HepG2 (cell line): ENCODE results near the gene CEP83.

Experiments
- KMT2B ChIP-seq: IDR thresholded peaks from 2 replicates; pipeline ENCODE4 v1.6.1; 2016; ENCODE audit warnings: missing genetic modification reagents, missing compliant biosample characterization
- PHB2 ChIP-seq: fragments of 450-650 bp; IDR thresholded peaks from 2 replicates; pipeline ENCODE4 v1.6.1; 2018; ENCODE audit not compliant: partially characterized antibody
- POLR2A ChIP-seq, 2 experiments: IDR thresholded peaks; 2 replicates each; pipeline ENCODE4 v1.6.1; 2011; ENCODE audit warnings: low read depth in 2 of 2, low read length in 2 of 2, mild to moderate bottlenecking in 1 of 2, moderate library complexity in 1 of 2; ENCODE audit not compliant: insufficient read depth in 1 of 2
- POLR2AphosphoS5 ChIP-seq: IDR thresholded peaks from 2 replicates; pipeline ENCODE4 v1.6.1; 2012; ENCODE audit warnings: low read depth, low read length
- RBM22 ChIP-seq: fragments of 200-400 bp; formaldehyde crosslinking; optimal IDR thresholded peaks from 2 replicates; pipeline ENCODE3; 2017; ENCODE audit warnings: mild to moderate bottlenecking, low read length, moderate library complexity
- SCMH1 ChIP-seq: sonication (generic); formaldehyde crosslinking; IDR thresholded peaks from 2 replicates; pipeline ENCODE4 v1.9.0; 2021; ENCODE audit warnings: missing genetic modification reagents, mild to moderate bottlenecking, borderline replicate concordance
- SMAD9 ChIP-seq: sonication (generic); formaldehyde crosslinking; IDR thresholded peaks from 2 replicates; pipeline ENCODE4 v1.5.1; 2020; ENCODE audit warnings: mild to moderate bottlenecking, missing genetic modification reagents
- TAF1 ChIP-seq: sonication (generic); formaldehyde crosslinking; IDR thresholded peaks from 2 replicates; pipeline ENCODE4 v1.4.0; 2020; ENCODE audit warnings: missing genetic modification reagents
- YY1 ChIP-seq: IDR thresholded peaks from 2 replicates; pipeline ENCODE4 v1.6.1; 2011; ENCODE audit warnings: low read length, low read depth, moderate library complexity, mild to moderate bottlenecking; ENCODE audit not compliant: insufficient read depth, insufficient replicate concordance
- ZFP36 ChIP-seq: fragments of 150-350 bp; IDR thresholded peaks from 2 replicates; pipeline ENCODE4 v1.6.1; 2018; ENCODE audit warnings: borderline replicate concordance, low read length, low read depth; ENCODE audit not compliant: partially characterized antibody
- TF ChIP-seq, protein P1 (sequence below): sonication (generic); formaldehyde crosslinking; IDR thresholded peaks from 2 replicates; pipeline ENCODE4 v1.5.0; 2020; ENCODE audit warnings: mild to moderate bottlenecking, missing genetic modification reagents, moderate library complexity
- TF ChIP-seq, protein P2 (sequence below): sonication (generic); formaldehyde crosslinking; IDR thresholded peaks from 2 replicates; pipeline ENCODE4 v1.5.1; 2020; ENCODE audit warnings: mild to moderate bottlenecking, missing genetic modification reagents, borderline replicate concordance
- TF ChIP-seq, protein P3 (sequence below): IDR thresholded peaks from 2 replicates; pipeline ENCODE4 v1.6.1; 2016; ENCODE audit warnings: missing compliant biosample characterization, missing genetic modification reagents, borderline replicate concordance

DNA sequence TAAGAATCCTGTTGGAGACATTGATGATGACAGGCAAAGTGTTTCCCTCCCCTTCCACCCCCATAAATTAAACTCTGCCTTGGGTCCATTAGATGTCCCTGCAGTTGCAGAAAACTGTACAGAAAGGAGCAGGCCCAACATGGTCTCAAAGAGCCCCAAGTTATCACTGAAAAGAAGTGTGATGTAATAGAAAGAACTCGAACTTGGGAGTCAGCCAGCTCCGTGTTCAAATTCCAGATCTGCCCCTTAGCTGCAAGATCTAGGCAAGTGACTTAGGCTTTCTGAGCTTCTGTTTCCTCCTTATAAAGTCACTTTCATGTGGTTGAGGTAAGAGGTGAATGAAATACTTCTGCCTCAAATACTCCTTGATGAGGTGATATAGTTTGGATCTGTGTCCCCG is 49.6 kb upstream of the CEP83 start:
- TF ChIP-seq, protein P1, sequence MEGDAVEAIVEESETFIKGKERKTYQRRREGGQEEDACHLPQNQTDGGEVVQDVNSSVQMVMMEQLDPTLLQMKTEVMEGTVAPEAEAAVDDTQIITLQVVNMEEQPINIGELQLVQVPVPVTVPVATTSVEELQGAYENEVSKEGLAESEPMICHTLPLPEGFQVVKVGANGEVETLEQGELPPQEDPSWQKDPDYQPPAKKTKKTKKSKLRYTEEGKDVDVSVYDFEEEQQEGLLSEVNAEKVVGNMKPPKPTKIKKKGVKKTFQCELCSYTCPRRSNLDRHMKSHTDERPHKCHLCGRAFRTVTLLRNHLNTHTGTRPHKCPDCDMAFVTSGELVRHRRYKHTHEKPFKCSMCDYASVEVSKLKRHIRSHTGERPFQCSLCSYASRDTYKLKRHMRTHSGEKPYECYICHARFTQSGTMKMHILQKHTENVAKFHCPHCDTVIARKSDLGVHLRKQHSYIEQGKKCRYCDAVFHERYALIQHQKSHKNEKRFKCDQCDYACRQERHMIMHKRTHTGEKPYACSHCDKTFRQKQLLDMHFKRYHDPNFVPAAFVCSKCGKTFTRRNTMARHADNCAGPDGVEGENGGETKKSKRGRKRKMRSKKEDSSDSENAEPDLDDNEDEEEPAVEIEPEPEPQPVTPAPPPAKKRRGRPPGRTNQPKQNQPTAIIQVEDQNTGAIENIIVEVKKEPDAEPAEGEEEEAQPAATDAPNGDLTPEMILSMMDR (CRISPR knock-in tag): no peak
- TF ChIP-seq SCMH1 (CRISPR knock-in tag) (no peak), PHB2 (no peak), ZFP36 (no peak), KMT2B (CRISPR knock-in tag) (no peak), YY1 (no peak), SMAD9 (no peak), POLR2AphosphoS5 (no peak), RBM22 (no peak), TAF1 (CRISPR knock-in tag) (no peak), POLR2A (IDR thresholded peaks at IDR 0.05; ENCODE audit: insufficient read depth in 1 of 2, low read depth in 2 of 2, low read length in 2 of 2) (no peak)
- TF ChIP-seq, protein P2, sequence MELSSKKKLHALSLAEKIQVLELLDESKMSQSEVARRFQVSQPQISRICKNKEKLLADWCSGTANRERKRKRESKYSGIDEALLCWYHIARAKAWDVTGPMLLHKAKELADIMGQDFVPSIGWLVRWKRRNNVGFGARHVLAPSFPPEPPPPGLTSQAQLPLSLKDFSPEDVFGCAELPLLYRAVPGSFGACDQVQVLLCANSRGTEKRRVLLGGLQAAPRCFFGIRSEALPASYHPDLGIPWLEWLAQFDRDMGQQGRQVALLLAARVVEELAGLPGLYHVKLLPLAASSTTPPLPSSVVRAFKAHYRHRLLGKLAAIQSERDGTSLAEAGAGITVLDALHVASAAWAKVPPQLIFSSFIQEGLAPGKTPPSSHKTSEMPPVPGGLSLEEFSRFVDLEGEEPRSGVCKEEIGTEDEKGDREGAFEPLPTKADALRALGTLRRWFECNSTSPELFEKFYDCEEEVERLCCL (CRISPR knock-in tag): no peak
- TF ChIP-seq, protein P3, sequence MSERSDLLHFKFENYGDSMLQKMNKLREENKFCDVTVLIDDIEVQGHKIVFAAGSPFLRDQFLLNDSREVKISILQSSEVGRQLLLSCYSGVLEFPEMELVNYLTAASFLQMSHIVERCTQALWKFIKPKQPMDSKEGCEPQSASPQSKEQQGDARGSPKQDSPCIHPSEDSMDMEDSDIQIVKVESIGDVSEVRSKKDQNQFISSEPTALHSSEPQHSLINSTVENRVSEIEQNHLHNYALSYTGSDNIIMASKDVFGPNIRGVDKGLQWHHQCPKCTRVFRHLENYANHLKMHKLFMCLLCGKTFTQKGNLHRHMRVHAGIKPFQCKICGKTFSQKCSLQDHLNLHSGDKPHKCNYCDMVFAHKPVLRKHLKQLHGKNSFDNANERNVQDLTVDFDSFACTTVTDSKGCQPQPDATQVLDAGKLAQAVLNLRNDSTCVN (CRISPR knock-in tag): no peak
